Activated CD8-positive, alpha-beta memory T cell treated with anti-CD3 and anti-CD28 coated beads, Interleukin-2, amount 10 ng/mL, durations not matched to agents 7 days and 5 days (primary cell): ENCODE results near the gene MAP3K14. TPM values are rescaled to one million over a fixed set of nuclear protein-coding genes. Genes with fewer than 3 reads are reported as not detected.

Experiments
- ATAC-seq: fragments of 150-1000 bp; cut with Tn5 transposase; one replicate; pipeline ENCODE4 v1.10.0; 2021; ENCODE audit warnings: moderate library complexity
- CTCF ChIA-PET: fragments of 350-600 bp; sonication (Branson Sonifier 250); formaldehyde crosslinking; loops from one replicate; lab custom pipeline; 2021; ENCODE audit warnings: antibody characterized with exemption; lab: Charles Lee
- DNase-seq: peaks from one replicate; pipeline ENCODE4 v3.0.0-alpha.2; 2020
- H3K27ac Mint-ChIP-seq: one replicate; pipeline ENCODE4 v1.8.0; 2021; ENCODE audit warnings: mild to moderate bottlenecking, mixed read lengths
- H3K27me3 Mint-ChIP-seq: one replicate; pipeline ENCODE4 v1.8.0; 2021; ENCODE audit warnings: mixed read lengths
- H3K36me3 Mint-ChIP-seq: one replicate; pipeline ENCODE4 v1.8.0; 2021; ENCODE audit warnings: mild to moderate bottlenecking, mixed read lengths
- H3K4me1 Mint-ChIP-seq: one replicate; pipeline ENCODE4 v1.8.0; 2021; ENCODE audit warnings: mixed read lengths
- H3K4me3 Mint-ChIP-seq: one replicate; pipeline ENCODE4 v1.8.0; 2021; ENCODE audit warnings: mild to moderate bottlenecking, moderate library complexity, mixed read lengths
- H3K9me3 Mint-ChIP-seq: one replicate; pipeline ENCODE4 v1.8.0; 2022; ENCODE audit warnings: low read depth, mixed read lengths
- total RNA-seq, 2 experiments: library from RNA; stranded (reverse); gene quantifications; one replicate each; pipeline ENCODE4 v1.2.3, GENCODE V29; 2021

Gene MAP3K14
- total RNA-seq, 2 experiments from 2014 or later: 39.3 to 43.0 TPM

- ATAC-seq (no peak), DNase-seq (no peak)
- Mint-ChIP-seq H3K4me3 (no peak overlapping the region), H3K4me1 (peaks cover 27% of the 10 kb centered on the region), H3K27ac (no peak overlapping the region), H3K36me3 (no peaks in the 10 kb centered on the region), H3K27me3 (no peaks in the 10 kb centered on the region), H3K9me3 (no peaks in the 10 kb centered on the region)
- CTCF ChIA-PET: interaction anchor here (0.7 to 1.6 kb wide), 4 partner anchors 8 to 199 kb away, joined by 3 to 5 read pairs (median 3); partner anchors contain the start of gene ACBD4
Measured at GRCh38 chr17:45334701-45335677, 18.2 kb upstream of the MAP3K14 start.

GRCh38 chr17:45334231-45334630 is 17.4 kb upstream of the MAP3K14 start:
- Mint-ChIP-seq H3K27ac (no peak overlapping the region), H3K9me3 (no peaks in the 10 kb centered on the region), H3K4me3 (no peak overlapping the region), H3K27me3 (no peaks in the 10 kb centered on the region), H3K36me3 (no peaks in the 10 kb centered on the region), H3K4me1 (peaks cover 34% of the 10 kb centered on the region)
- DNase-seq (no peak), ATAC-seq (no peak)
- CTCF ChIA-PET: interaction anchor here (0.7 to 1.6 kb wide), 4 partner anchors 9 to 199 kb away, joined by 3 to 5 read pairs (median 3); partner anchors contain the start of gene ACBD4

GRCh38 chr17:45333702-45334092 is 16.9 kb upstream of the MAP3K14 start:
- CTCF ChIA-PET: interaction anchor here (0.7 to 1.6 kb wide), 4 partner anchors 10 to 115 kb away, joined by 3 to 5 read pairs (median 3); no protein-coding TSS in a partner anchor
- DNase-seq: no peak
- H3K27me3 Mint-ChIP-seq: no peaks in the 10 kb centered on the region
- H3K36me3 Mint-ChIP-seq: no peaks in the 10 kb centered on the region
- no peak overlapping the region for H3K4me3 Mint-ChIP-seq
- peak overlapping the region; percentile 68 for H3K27ac Mint-ChIP-seq
- H3K9me3 Mint-ChIP-seq: no peaks in the 10 kb centered on the region
- H3K4me1 Mint-ChIP-seq: peaks cover 40% of the 10 kb centered on the region
- no peak for ATAC-seq

GRCh38 chr17:45332989-45333701 is 16.3 kb upstream of the MAP3K14 start:
- Mint-ChIP-seq H3K36me3 (no peaks in the 10 kb centered on the region), H3K27ac (peak overlapping the region; percentile 68), H3K27me3 (no peaks in the 10 kb centered on the region), H3K9me3 (no peaks in the 10 kb centered on the region), H3K4me1 (peaks cover 40% of the 10 kb centered on the region), H3K4me3 (no peak overlapping the region)
- ATAC-seq (peak; percentile 16), DNase-seq (no peak)
- CTCF ChIA-PET: interaction anchor here (0.7 to 1.4 kb wide), 2 partner anchors 56 to 114 kb away, joined by 3 read pairs; no protein-coding TSS in a partner anchor

- no peak overlapping the region for H3K4me3 Mint-ChIP-seq
- no peaks in the 10 kb centered on the region for H3K9me3 Mint-ChIP-seq
- no peaks in the 10 kb centered on the region for H3K36me3 Mint-ChIP-seq
- H3K27me3 Mint-ChIP-seq: no peaks in the 10 kb centered on the region
- ATAC-seq: no peak
- no peak overlapping the region for H3K27ac Mint-ChIP-seq
- peaks cover 40% of the 10 kb centered on the region for H3K4me1 Mint-ChIP-seq
- CTCF ChIA-PET: interaction anchor here (1.4 kb wide), 1 partner anchor 113 kb away, joined by 3 read pairs; no protein-coding TSS in a partner anchor
- DNase-seq: no peak
Measured at GRCh38 chr17:45332505-45332904, 15.7 kb upstream of the MAP3K14 start.

- ATAC-seq: no peak
- Mint-ChIP-seq H3K27me3 (peaks cover 2% of the 10 kb centered on the region), H3K4me1 (peaks cover 20% of the 10 kb centered on the region), H3K36me3 (no peaks in the 10 kb centered on the region), H3K4me3 (no peak overlapping the region), H3K27ac (no peak overlapping the region), H3K9me3 (no peaks in the 10 kb centered on the region)
- DNase-seq: no peak
- CTCF ChIA-PET: interaction anchor here (0.7 to 1.6 kb wide), 7 partner anchors 11 to 1060 kb away, joined by 3 to 8 read pairs (median 4); no protein-coding TSS in a partner anchor
Measured at GRCh38 chr17:45326626-45327025, 9.8 kb upstream of the MAP3K14 start.

GRCh38 chr17:45325810-45326209 is 9.0 kb upstream of the MAP3K14 start:
- no peak for DNase-seq
- CTCF ChIA-PET: interaction anchor here (1.2 to 1.6 kb wide), 6 partner anchors 10 to 177 kb away, joined by 3 to 8 read pairs (median 6); no protein-coding TSS in a partner anchor
- Mint-ChIP-seq H3K36me3 (no peaks in the 10 kb centered on the region), H3K27ac (no peak overlapping the region), H3K27me3 (peaks cover 2% of the 10 kb centered on the region), H3K9me3 (no peaks in the 10 kb centered on the region), H3K4me3 (no peak overlapping the region), H3K4me1 (peaks cover 27% of the 10 kb centered on the region)
- ATAC-seq: no peak

- DNase-seq: no peak
- H3K4me1 Mint-ChIP-seq: peaks cover 33% of the 10 kb centered on the region
- no peak for ATAC-seq
- H3K27me3 Mint-ChIP-seq: peaks cover 2% of the 10 kb centered on the region
- no peaks in the 10 kb centered on the region for H3K9me3 Mint-ChIP-seq
- no peak overlapping the region for H3K4me3 Mint-ChIP-seq
- H3K27ac Mint-ChIP-seq: no peak overlapping the region
- CTCF ChIA-PET: interaction anchor here (0.7 to 1.1 kb wide), 2 partner anchors 10 to 47 kb away, joined by 3 to 5 read pairs; no protein-coding TSS in a partner anchor
- no peaks in the 10 kb centered on the region for H3K36me3 Mint-ChIP-seq
Measured at GRCh38 chr17:45324336-45324735, 7.5 kb upstream of the MAP3K14 start.

GRCh38 chr17:45322168-45322567 is 5.3 kb upstream of the MAP3K14 start:
- Mint-ChIP-seq H3K9me3 (no peaks in the 10 kb centered on the region), H3K27ac (no peak overlapping the region), H3K27me3 (peaks cover 2% of the 10 kb centered on the region), H3K36me3 (no peaks in the 10 kb centered on the region), H3K4me1 (peaks cover 44% of the 10 kb centered on the region), H3K4me3 (no peak overlapping the region)
- ATAC-seq (no peak), DNase-seq (no peak)
- CTCF ChIA-PET: interaction anchor here (4.0 kb wide), 1 partner anchor 45 kb away, joined by 18 read pairs; no protein-coding TSS in a partner anchor

- peak overlapping the region; percentile 51 for H3K27ac Mint-ChIP-seq
- H3K36me3 Mint-ChIP-seq: peaks cover 2% of the 10 kb centered on the region
- DNase-seq (no peak), ATAC-seq (no peak)
- H3K4me1 Mint-ChIP-seq: peaks cover 44% of the 10 kb centered on the region
- no peak overlapping the region for H3K4me3 Mint-ChIP-seq
- H3K27me3 Mint-ChIP-seq: no peaks in the 10 kb centered on the region
- no peaks in the 10 kb centered on the region for H3K9me3 Mint-ChIP-seq
- CTCF ChIA-PET: interaction anchor here (0.8 to 4.0 kb wide), 6 partner anchors 9 to 107 kb away, joined by 3 to 18 read pairs (median 4); no protein-coding TSS in a partner anchor
Measured at GRCh38 chr17:45320931-45321461, 4.2 kb upstream of the MAP3K14 start.

- CTCF ChIA-PET: interaction anchor here (0.8 to 4.0 kb wide), 6 partner anchors 8 to 108 kb away, joined by 3 to 18 read pairs (median 4); no protein-coding TSS in a partner anchor
- Mint-ChIP-seq H3K27me3 (no peaks in the 10 kb centered on the region), H3K4me3 (no peak overlapping the region), H3K4me1 (peaks cover 46% of the 10 kb centered on the region), H3K27ac (peak overlapping the region; percentile 51), H3K36me3 (peaks cover 7% of the 10 kb centered on the region), H3K9me3 (no peaks in the 10 kb centered on the region)
- ATAC-seq: no peak
- DNase-seq: no peak
Measured at GRCh38 chr17:45320349-45320930, 3.6 kb upstream of the MAP3K14 start.

- peaks cover 48% of the 10 kb centered on the region for H3K4me1 Mint-ChIP-seq
- H3K36me3 Mint-ChIP-seq: peaks cover 14% of the 10 kb centered on the region
Measured at GRCh38 chr17:45319239-45319703, 2.5 kb upstream of the MAP3K14 start.

More at GRCh38 chr17:45319239-45319703, 2.5 kb upstream of the MAP3K14 start:
- Mint-ChIP-seq H3K27me3 (no peaks in the 10 kb centered on the region), H3K9me3 (no peaks in the 10 kb centered on the region), H3K27ac (peak overlapping the region; percentile 24), H3K4me3 (no peak overlapping the region)
- no peak for DNase-seq
- CTCF ChIA-PET: interaction anchor here (1.0 to 4.0 kb wide), 3 partner anchors 11 to 71 kb away, joined by 3 to 18 read pairs (median 5); no protein-coding TSS in a partner anchor
- no peak for ATAC-seq
